Measurements from ENCODE around the gene SEC14L5.

SEC14L5 gene

DNA sequence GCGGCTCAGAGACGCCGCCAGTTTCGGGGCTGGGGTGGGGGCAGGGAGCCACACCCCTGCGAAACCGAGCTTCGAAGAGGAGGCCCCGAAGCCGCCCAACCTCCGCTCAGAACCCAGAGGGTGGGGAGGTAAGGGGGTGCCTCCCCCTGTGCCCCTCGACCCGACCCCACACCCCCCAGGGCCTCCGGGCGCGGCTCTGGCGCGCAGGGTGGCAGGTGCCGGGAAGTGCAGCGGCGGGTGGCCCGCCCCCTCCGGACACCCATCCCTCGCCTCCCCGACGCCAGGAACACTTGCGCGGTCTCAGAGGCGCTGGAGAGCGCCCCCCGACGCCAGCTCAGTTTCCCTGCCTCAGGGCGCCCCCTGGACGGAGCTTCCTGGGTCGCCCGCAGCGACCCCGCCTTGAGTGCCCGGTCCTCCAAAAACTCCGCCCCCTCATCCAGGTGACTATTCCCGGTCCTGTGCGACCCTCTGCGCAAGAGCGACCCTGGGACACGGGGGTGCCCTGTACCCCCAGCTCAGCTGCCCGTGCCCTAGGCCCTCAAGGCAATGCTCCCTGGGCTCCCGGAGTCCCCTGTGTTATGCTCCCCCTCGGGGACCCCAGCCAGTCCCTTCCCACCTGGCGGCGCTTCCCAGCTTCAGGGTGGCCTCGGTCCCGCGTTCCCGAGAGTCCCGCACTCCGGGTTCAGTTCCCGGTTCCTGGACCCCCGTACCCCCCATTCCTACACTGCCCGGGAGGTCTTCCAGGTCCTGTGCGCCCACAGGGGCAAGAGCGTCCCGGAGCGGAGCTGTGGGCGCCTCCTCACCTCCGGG, 21.7 kb upstream of the SEC14L5 start:
- peak overlapping the region; percentile 22 to 61 for H3K27ac ChIP-seq
- peak overlapping the region; percentile 73 for H3K4me3 ChIP-seq
- TF ChIP-seq CTCF (IDR thresholded peaks at IDR 0.05) = no peak
- no peak for DNase-seq (ENCODE audit: low spot score)

- peak within 1 kb of the TSS; percentile 73 for H3K4me3 ChIP-seq
- H3K27ac ChIP-seq = peak within 1 kb of the TSS; percentile 22 to 61
- DNase-seq (ENCODE audit: low spot score) = no peak
- no peak for TF ChIP-seq CTCF (IDR thresholded peaks at IDR 0.05)
Measured at GRCh38 chr16:4936991-4937781, 20.9 kb upstream of the SEC14L5 start, which contains the start of gene PPL. PPL (minus strand) TSS chr16:4937148; CDS start chr16:4937045, 103 bp downstream.

- DNase-seq (ENCODE audit: low spot score) = no peak
- TF ChIP-seq CTCF (IDR thresholded peaks at IDR 0.05) = no peak
- Histone ChIP-seq H3K4me3 (no peak overlapping the region), H3K27ac (peak overlapping the region in 1 of 2 donors; percentile 61)
Measured at GRCh38 chr16:4937782-4938682, 20.1 kb upstream of the SEC14L5 start.

- no peak for DNase-seq (ENCODE audit: low spot score)
- Histone ChIP-seq H3K27ac (peak overlapping the region in 1 of 2 donors; percentile 20), H3K4me3 (no peak overlapping the region)
- TF ChIP-seq CTCF (IDR thresholded peaks at IDR 0.05) = no peak
Measured at GRCh38 chr16:4938683-4939030, 19.5 kb upstream of the SEC14L5 start.

DNA sequence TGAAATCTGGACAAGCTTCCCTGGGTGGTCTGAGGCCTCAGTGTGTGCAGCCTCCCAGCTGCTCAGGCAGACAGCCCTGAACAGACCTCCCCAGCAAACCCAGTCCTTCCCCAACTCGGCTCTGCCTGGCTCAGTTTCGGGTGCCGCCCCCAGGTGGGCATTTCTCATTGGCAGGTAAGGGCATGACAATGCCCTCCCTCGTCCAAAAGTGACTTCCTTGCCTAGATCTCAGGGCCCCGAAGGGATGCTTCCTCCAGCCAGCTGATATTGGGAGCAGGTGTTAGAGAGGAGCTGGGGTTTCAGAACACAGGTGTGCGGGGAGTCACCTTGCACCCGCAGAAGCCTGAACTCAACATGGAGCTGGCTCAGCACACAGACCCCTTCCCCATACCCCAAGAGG, 17.4 kb upstream of the SEC14L5 start:
- no peak for TF ChIP-seq CTCF (IDR thresholded peaks at IDR 0.05)
- no peak overlapping the region for H3K4me3 ChIP-seq
- no peak overlapping the region for H3K27ac ChIP-seq
- DNase-seq (ENCODE audit: low spot score) = no peak

- DNase-seq (ENCODE audit: low spot score) = no peak
- Histone ChIP-seq H3K4me3 (no peak overlapping the region), H3K27ac (peak overlapping the region; percentile 72 to 83)
- TF ChIP-seq CTCF (IDR thresholded peaks at IDR 0.05) = no peak
Measured at GRCh38 chr16:4942481-4942880, 15.6 kb upstream of the SEC14L5 start.
